GM10847 (cell line): ENCODE measurements around the gene ANO7.

Experiments used
- POLR2A ChIP-seq: IDR thresholded peaks from 2 replicates; pipeline ENCODE4 v1.6.1; 2011; ENCODE audit not compliant: insufficient read length; ENCODE audit errors: extremely low read depth

ANO7 gene

GRCh38 chr2:241179899-241180298 is 8.6 kb upstream of the ANO7 start:
- TF ChIP-seq POLR2A: no peak

GRCh38 chr2:241180495-241180894 is 8.0 kb upstream of the ANO7 start:
- TF ChIP-seq POLR2A: no peak

- no peak for TF ChIP-seq POLR2A
Observed at GRCh38 chr2:241182126-241182525, 6.4 kb upstream of the ANO7 start.

GRCh38 chr2:241182531-241183133 is 5.8 kb upstream of the ANO7 start:
- no peak for TF ChIP-seq POLR2A

- no peak for TF ChIP-seq POLR2A
Observed at GRCh38 chr2:241183221-241183620, 5.3 kb upstream of the ANO7 start.

- TF ChIP-seq POLR2A: no peak
Observed at GRCh38 chr2:241184901-241185300, 3.6 kb upstream of the ANO7 start.

- TF ChIP-seq POLR2A: no peak
Observed at GRCh38 chr2:241185961-241186360, 2.5 kb upstream of the ANO7 start.

- TF ChIP-seq POLR2A: no peak
Observed at GRCh38 chr2:241187101-241187917, 1.2 kb upstream of the ANO7 start.

GRCh38 chr2:241187918-241188234 is 601 bp upstream of the ANO7 start:
- TF ChIP-seq POLR2A: no peak

- TF ChIP-seq POLR2A: no peak
Observed at GRCh38 chr2:241189093-241189855, 797 bp downstream of the ANO7 start.

GRCh38 chr2:241189856-241190201 is 1.4 kb downstream of the ANO7 start:
- no peak for TF ChIP-seq POLR2A

- TF ChIP-seq POLR2A: no peak
Observed at GRCh38 chr2:241190291-241190981, 2.0 kb downstream of the ANO7 start.

- TF ChIP-seq POLR2A: no peak
Observed at GRCh38 chr2:241191081-241191480, 2.6 kb downstream of the ANO7 start.

- TF ChIP-seq POLR2A: no peak
Observed at GRCh38 chr2:241193271-241193670, 4.8 kb downstream of the ANO7 start.

- TF ChIP-seq POLR2A: no peak
Observed at GRCh38 chr2:241194811-241195210, 6.3 kb downstream of the ANO7 start.

GRCh38 chr2:241195506-241196130 is 7.1 kb downstream of the ANO7 start:
- TF ChIP-seq POLR2A: no peak

- no peak for TF ChIP-seq POLR2A
Observed at GRCh38 chr2:241197947-241198346, 9.5 kb downstream of the ANO7 start.
